ENCODE data around the gene ADARB1. TPM values are rescaled to one million over a fixed set of nuclear protein-coding genes. Genes with fewer than 3 reads are reported as not detected.

Gene ADARB1
- total RNA-seq, 1 donor from 2014 or later, result 5.1 TPM

DNA sequence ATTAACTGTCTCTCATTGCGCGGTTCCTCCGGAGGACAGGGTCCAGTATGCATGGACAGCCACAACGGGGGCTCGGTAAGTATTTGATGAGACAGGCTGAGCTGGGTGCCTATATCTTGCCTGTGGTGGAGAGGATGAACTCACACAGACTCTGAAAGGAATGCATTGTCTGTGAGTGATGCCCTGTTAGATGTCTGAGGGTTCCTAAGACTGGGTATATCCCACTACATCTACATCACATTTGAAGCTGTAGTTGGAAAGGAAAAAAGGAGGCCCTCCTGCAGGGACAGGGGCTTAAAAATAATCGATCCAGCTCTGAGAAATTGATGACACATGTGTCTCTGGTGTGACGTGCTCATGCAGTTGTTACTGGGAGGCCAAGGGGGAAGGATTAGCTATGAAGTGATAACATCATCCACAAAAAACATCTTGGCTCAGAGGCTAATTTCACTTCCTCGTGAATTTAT, 1.9 kb downstream of the ADARB1 start:
- Histone ChIP-seq H3F3A (ENCODE audit: low read depth) (peaks cover 27% of the 10 kb centered on the region), H3K4me3 (peak overlapping the region; percentile 89), H2AFZ (replicated peaks) (no peak overlapping the region), H3K79me2 (ENCODE audit: low read depth) (peaks cover 12% of the 10 kb centered on the region), H3K36me3 (no peaks in the 10 kb centered on the region), H3K9me3 (ENCODE audit: low read depth) (no peaks in the 10 kb centered on the region), H3K9ac (no peak overlapping the region), H3K27ac (no peak overlapping the region), H3K4me2 (peak overlapping the region; percentile 95), H4K20me1 (ENCODE audit: low read depth) (peaks cover 24% of the 10 kb centered on the region), H3K4me1 (peaks cover 16% of the 10 kb centered on the region), H3K27me3 (peaks cover 25% of the 10 kb centered on the region)
- TF ChIP-seq, protein P1, sequence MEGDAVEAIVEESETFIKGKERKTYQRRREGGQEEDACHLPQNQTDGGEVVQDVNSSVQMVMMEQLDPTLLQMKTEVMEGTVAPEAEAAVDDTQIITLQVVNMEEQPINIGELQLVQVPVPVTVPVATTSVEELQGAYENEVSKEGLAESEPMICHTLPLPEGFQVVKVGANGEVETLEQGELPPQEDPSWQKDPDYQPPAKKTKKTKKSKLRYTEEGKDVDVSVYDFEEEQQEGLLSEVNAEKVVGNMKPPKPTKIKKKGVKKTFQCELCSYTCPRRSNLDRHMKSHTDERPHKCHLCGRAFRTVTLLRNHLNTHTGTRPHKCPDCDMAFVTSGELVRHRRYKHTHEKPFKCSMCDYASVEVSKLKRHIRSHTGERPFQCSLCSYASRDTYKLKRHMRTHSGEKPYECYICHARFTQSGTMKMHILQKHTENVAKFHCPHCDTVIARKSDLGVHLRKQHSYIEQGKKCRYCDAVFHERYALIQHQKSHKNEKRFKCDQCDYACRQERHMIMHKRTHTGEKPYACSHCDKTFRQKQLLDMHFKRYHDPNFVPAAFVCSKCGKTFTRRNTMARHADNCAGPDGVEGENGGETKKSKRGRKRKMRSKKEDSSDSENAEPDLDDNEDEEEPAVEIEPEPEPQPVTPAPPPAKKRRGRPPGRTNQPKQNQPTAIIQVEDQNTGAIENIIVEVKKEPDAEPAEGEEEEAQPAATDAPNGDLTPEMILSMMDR (IDR thresholded peaks at IDR 0.05), result no peak
- TF ChIP-seq EZH2 (IDR thresholded peaks at IDR 0.05), result no peak
- TF ChIP-seq EZH2phosphoT487 (IDR thresholded peaks at IDR 0.05), result no peak
- H3K4me3 Mint-ChIP-seq, result peak overlapping the region; percentile 91
- H3K4me1 Mint-ChIP-seq, result peaks cover 33% of the 10 kb centered on the region
- H3K9me3 Mint-ChIP-seq, result no peaks in the 10 kb centered on the region
- no peak overlapping the region for H3K27ac Mint-ChIP-seq
- DNase-seq (ENCODE audit: low spot score), result peak; percentile 30
- H3K36me3 Mint-ChIP-seq, result peaks cover 3% of the 10 kb centered on the region
- peaks cover 10% of the 10 kb centered on the region for H3K27me3 Mint-ChIP-seq (ENCODE audit: insufficient read depth, low read depth)

DNA sequence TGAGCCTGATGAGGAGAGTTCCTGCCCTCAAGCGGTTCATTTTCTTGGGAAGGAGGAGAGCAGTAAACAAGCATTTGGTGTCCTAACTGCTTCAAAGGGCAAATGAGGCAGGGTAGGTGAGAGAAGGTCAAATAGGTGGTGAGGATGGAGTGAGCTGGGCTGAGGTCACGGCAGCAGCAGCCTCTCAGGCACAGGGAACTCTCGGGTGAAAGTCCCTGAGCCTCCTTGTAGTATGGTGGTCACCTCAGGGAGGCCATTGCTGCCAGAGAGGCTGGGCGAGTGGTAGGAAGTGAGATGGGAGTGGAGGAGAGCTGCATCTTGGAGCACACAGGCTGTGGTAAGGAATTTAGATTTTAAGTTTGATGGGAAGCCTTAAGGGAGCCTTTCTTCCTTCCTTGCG, 4.0 kb downstream of the ADARB1 start:
- H2AFZ ChIP-seq (replicated peaks), result no peak overlapping the region
- Mint-ChIP-seq H3K4me3 (no peak overlapping the region), H3K36me3 (peaks cover 3% of the 10 kb centered on the region), H3K27me3 (ENCODE audit: insufficient read depth, low read depth) (peaks cover 7% of the 10 kb centered on the region), H3K27ac (no peak overlapping the region), H3K9me3 (no peaks in the 10 kb centered on the region), H3K4me1 (peaks cover 21% of the 10 kb centered on the region)
- peaks cover 12% of the 10 kb centered on the region for H3K79me2 ChIP-seq (ENCODE audit: low read depth)
- peaks cover 22% of the 10 kb centered on the region for H3F3A ChIP-seq (ENCODE audit: low read depth)
- no peak for DNase-seq (ENCODE audit: low spot score)
- H3K36me3 ChIP-seq, result no peaks in the 10 kb centered on the region
- TF ChIP-seq, protein P1 (IDR thresholded peaks at IDR 0.05), result no peak
- no peak for TF ChIP-seq EZH2phosphoT487 (IDR thresholded peaks at IDR 0.05)
- no peak for TF ChIP-seq EZH2 (IDR thresholded peaks at IDR 0.05)
- H4K20me1 ChIP-seq (ENCODE audit: low read depth), result peaks cover 24% of the 10 kb centered on the region
- no peaks in the 10 kb centered on the region for H3K9me3 ChIP-seq (ENCODE audit: low read depth)
- no peak overlapping the region for H3K4me3 ChIP-seq
- no peak overlapping the region for H3K9ac ChIP-seq
- peaks cover 25% of the 10 kb centered on the region for H3K27me3 ChIP-seq
- H3K4me2 ChIP-seq, result no peak overlapping the region
- no peak overlapping the region for H3K27ac ChIP-seq
- H3K4me1 ChIP-seq, result peaks cover 9% of the 10 kb centered on the region

DNA sequence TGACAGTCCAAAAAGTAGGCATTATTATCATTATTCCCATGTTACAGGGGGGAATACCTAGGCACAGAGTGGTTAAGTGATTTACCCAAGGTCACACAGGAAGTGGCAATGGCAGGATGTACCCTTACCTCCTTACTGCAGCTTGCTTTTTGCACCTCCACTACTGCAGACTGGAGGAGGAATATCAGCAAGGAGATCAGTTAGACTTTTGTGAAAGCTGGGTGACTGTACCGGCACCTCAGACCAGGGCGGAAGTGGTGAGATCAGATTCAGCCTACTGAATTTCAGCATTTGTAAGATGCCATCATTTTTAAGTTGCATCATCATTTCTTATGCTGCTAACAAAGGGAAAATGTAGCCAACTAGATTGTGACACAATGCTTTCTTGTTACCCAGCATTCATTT, 4.5 kb downstream of the ADARB1 start:
- DNase-seq (ENCODE audit: low spot score), result no peak
- H3K9ac ChIP-seq, result no peak overlapping the region
- H4K20me1 ChIP-seq (ENCODE audit: low read depth), result peaks cover 24% of the 10 kb centered on the region
- Mint-ChIP-seq H3K36me3 (no peaks in the 10 kb centered on the region), H3K9me3 (no peaks in the 10 kb centered on the region), H3K4me1 (peaks cover 18% of the 10 kb centered on the region), H3K4me3 (no peak overlapping the region), H3K27ac (no peak overlapping the region), H3K27me3 (ENCODE audit: insufficient read depth, low read depth) (peaks cover 4% of the 10 kb centered on the region)
- no peaks in the 10 kb centered on the region for H3K36me3 ChIP-seq
- peaks cover 17% of the 10 kb centered on the region for H3F3A ChIP-seq (ENCODE audit: low read depth)
- H3K9me3 ChIP-seq (ENCODE audit: low read depth), result no peaks in the 10 kb centered on the region
- peaks cover 12% of the 10 kb centered on the region for H3K79me2 ChIP-seq (ENCODE audit: low read depth)
- peaks cover 25% of the 10 kb centered on the region for H3K27me3 ChIP-seq
- peaks cover 5% of the 10 kb centered on the region for H3K4me1 ChIP-seq
- no peak overlapping the region for H3K4me3 ChIP-seq
- no peak overlapping the region for H3K27ac ChIP-seq
- TF ChIP-seq EZH2phosphoT487 (IDR thresholded peaks at IDR 0.05) (no peak), EZH2 (IDR thresholded peaks at IDR 0.05) (no peak)
- TF ChIP-seq, protein P1 (IDR thresholded peaks at IDR 0.05), result no peak
- no peak overlapping the region for H2AFZ ChIP-seq (replicated peaks)
- no peak overlapping the region for H3K4me2 ChIP-seq
